Neural cell (in vitro differentiated cells): ENCODE data around the gene TFEB. TPM values are rescaled to one million over a fixed set of nuclear protein-coding genes. Genes with fewer than 3 reads are reported as not detected.

ENCODE experiments used
- H2AFZ ChIP-seq: fragments of 200-600, 300-800 bp; sonication (generic), shearing (Covaris generic); 2 replicates; pipeline ENCODE4 v1.6.0; 2014; ENCODE audit warnings: low read depth, mild to moderate bottlenecking, antibody characterized with exemption, low read length, moderate library complexity
- H3F3A ChIP-seq: fragments of 200-600 bp; shearing (Covaris generic); 2 replicates; pipeline ENCODE4 v1.6.1; 2016; ENCODE audit warnings: mild to moderate bottlenecking, moderate library complexity, mixed read lengths, antibody characterized with exemption, low read length; ENCODE audit not compliant: insufficient read depth, poor library complexity, severe bottlenecking
- H3K27ac ChIP-seq: fragments of 200-600, 300-800 bp; sonication (generic), shearing (Covaris generic); 2 replicates; pipeline ENCODE4 v1.5.1; 2014; ENCODE audit warnings: mild to moderate bottlenecking, low read length, moderate library complexity
- H3K27me3 ChIP-seq: fragments of 300-800, 200-600 bp; sonication (generic), shearing (Covaris generic); 2 replicates; pipeline ENCODE4 v1.6.0; 2014; ENCODE audit warnings: mild to moderate bottlenecking, low read depth, low read length, moderate library complexity; ENCODE audit not compliant: insufficient read depth
- H3K36me3 ChIP-seq: fragments of 300-800, 200-600 bp; sonication (generic), shearing (Covaris generic); 2 replicates; pipeline ENCODE4 v1.5.1; 2014; ENCODE audit warnings: mild to moderate bottlenecking, antibody characterized with exemption, low read length, moderate library complexity; ENCODE audit not compliant: insufficient read depth
- H3K4me2 ChIP-seq: fragments of 300-800, 200-600 bp; sonication (generic), shearing (Covaris generic); 2 replicates; pipeline ENCODE4 v1.6.0; 2014; ENCODE audit warnings: mild to moderate bottlenecking, low read length
- H3K4me3 ChIP-seq: fragments of 300-800, 200-600 bp; sonication (generic), shearing (Covaris generic); 2 replicates; pipeline ENCODE4 v1.5.1; 2014; ENCODE audit warnings: mild to moderate bottlenecking, low read length, moderate library complexity
- H3K79me2 ChIP-seq: fragments of 200-600 bp; shearing (Covaris generic); replicated peaks from 2 replicates; pipeline ENCODE4 v1.6.0; 2014; ENCODE audit warnings: mild to moderate bottlenecking, low read length, moderate library complexity; ENCODE audit not compliant: insufficient read depth
- H3K9ac ChIP-seq: fragments of 300-800, 200-600 bp; sonication (generic), shearing (Covaris generic); 2 replicates; pipeline ENCODE4 v1.6.1; 2016; ENCODE audit warnings: mild to moderate bottlenecking, low read length, mixed read lengths
- H3K9me2 ChIP-seq: fragments of 200-600 bp; shearing (Covaris generic); 2 replicates; pipeline ENCODE4 v1.6.1; 2016; ENCODE audit warnings: mild to moderate bottlenecking, low read length, mixed read lengths; ENCODE audit not compliant: insufficient read depth
- H3K9me3 ChIP-seq: fragments of 200-600, 300-800 bp; sonication (generic), shearing (Covaris generic); 2 replicates; pipeline ENCODE4 v1.6.1; 2016; ENCODE audit warnings: mild to moderate bottlenecking, mixed run types, low read length, moderate library complexity, mixed read lengths
- H4K20me1 ChIP-seq: fragments of 200-600 bp; shearing (Covaris generic); 2 replicates; pipeline ENCODE4 v1.6.1; 2016; ENCODE audit warnings: mild to moderate bottlenecking, mixed run types; ENCODE audit not compliant: insufficient read depth
- EP300 ChIP-seq: fragments of 450-650 bp; conservative IDR thresholded peaks from 2 replicates; pipeline ENCODE4 v1.6.1; 2014; ENCODE audit warnings: antibody characterized with exemption, mild to moderate bottlenecking, moderate library complexity; ENCODE audit not compliant: poor library complexity, severe bottlenecking
- EZH2 ChIP-seq: fragments of 200-600, 300-800 bp; shearing (Covaris generic), sonication (generic); IDR thresholded peaks from 2 replicates; pipeline ENCODE4 v1.6.1; 2014; ENCODE audit warnings: antibody characterized with exemption, low read length, borderline replicate concordance, mild to moderate bottlenecking; ENCODE audit not compliant: insufficient read depth, poor library complexity, severe bottlenecking
- MXI1 ChIP-seq: fragments of 450-650 bp; conservative IDR thresholded peaks from 2 replicates; pipeline ENCODE4 v1.6.1; 2014; ENCODE audit warnings: antibody characterized with exemption, mild to moderate bottlenecking; ENCODE audit not compliant: poor library complexity, severe bottlenecking
- POLR2AphosphoS5 ChIP-seq: IDR thresholded peaks from 2 replicates; pipeline ENCODE4 v1.6.1; 2012
- RAD21 ChIP-seq: fragments of 450-650 bp; conservative IDR thresholded peaks from 2 replicates; pipeline ENCODE4 v1.6.1; 2014; ENCODE audit warnings: antibody characterized with exemption, mild to moderate bottlenecking, moderate library complexity
- SMC3 ChIP-seq: fragments of 450-650 bp; conservative IDR thresholded peaks from 2 replicates; pipeline ENCODE4 v1.6.1; 2014; ENCODE audit warnings: antibody characterized with exemption, mild to moderate bottlenecking, moderate library complexity; ENCODE audit not compliant: poor library complexity
- TAF1 ChIP-seq: IDR thresholded peaks from 2 replicates; pipeline ENCODE4 v1.6.1; 2012; ENCODE audit warnings: low read depth
- polyA plus RNA-seq: library from polyadenylated mRNA; depleted of rRNA; stranded (reverse); fragments of >200 nt; gene quantifications from 2 replicates; pipeline ENCODE4 v1.2.3, GENCODE V29; 2014
- TF ChIP-seq, protein P1 (sequence below): fragments of 450-650 bp; IDR thresholded peaks from 2 replicates; pipeline ENCODE4 v1.5.1; 2014; ENCODE audit warnings: antibody characterized with exemption, mild to moderate bottlenecking, moderate library complexity; ENCODE audit not compliant: poor library complexity, severe bottlenecking
- TF ChIP-seq, protein P2 (sequence below): IDR thresholded peaks from 2 replicates; pipeline ENCODE4 v1.6.1; 2012; ENCODE audit warnings: borderline replicate concordance

TFEB gene
- polyA plus RNA-seq, 1 donor from 2014 or later: 0.24 TPM

DNA sequence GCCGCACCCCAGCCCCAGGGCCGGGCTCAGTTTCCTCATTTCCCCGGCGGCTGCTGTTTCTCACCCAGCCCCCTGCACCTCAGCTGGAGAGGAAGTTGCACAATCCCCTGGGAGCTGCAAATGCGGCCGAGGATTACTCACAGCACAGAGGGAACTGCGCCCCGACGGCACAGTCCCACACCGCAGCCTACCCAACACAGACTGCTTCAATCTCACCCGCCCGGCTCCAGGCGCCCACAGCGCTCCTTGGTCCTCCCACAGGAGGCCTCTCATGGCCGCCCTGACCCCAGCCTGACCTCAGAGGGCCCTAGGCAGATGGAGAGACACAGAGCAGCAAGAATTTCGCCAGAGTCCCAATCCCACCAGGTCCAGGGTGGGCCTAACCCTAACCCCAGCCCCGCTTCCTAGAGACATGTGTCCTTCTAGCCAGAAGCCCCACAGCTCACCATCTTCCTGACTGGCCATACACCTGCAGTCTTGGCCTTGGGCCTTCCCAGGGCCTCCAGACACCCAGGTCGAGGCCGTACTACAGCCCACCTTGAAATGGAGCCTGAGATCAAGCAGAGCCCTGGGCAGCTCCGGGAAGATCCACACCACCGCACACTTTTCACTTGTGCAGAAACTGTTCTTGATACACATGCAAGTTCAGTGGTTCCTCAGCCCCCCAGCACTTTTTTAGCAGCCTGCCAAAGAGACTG, 11.7 kb downstream of the TFEB start:
- no peak overlapping the region for H3K27ac ChIP-seq
- no peak for TF ChIP-seq EP300
- H3K9ac ChIP-seq: no peak overlapping the region
- H3K36me3 ChIP-seq: no peaks in the 10 kb centered on the region
- H3K9me2 ChIP-seq: no peaks in the 10 kb centered on the region
- no peak overlapping the region for H2AFZ ChIP-seq
- H4K20me1 ChIP-seq: no peaks in the 10 kb centered on the region
- H3K79me2 ChIP-seq: no peaks in the 10 kb centered on the region
- no peaks in the 10 kb centered on the region for H3F3A ChIP-seq
- H3K9me3 ChIP-seq: no peaks in the 10 kb centered on the region
- H3K27me3 ChIP-seq: no peaks in the 10 kb centered on the region
- no peak overlapping the region for H3K4me2 ChIP-seq
- no peak overlapping the region for H3K4me3 ChIP-seq

DNA sequence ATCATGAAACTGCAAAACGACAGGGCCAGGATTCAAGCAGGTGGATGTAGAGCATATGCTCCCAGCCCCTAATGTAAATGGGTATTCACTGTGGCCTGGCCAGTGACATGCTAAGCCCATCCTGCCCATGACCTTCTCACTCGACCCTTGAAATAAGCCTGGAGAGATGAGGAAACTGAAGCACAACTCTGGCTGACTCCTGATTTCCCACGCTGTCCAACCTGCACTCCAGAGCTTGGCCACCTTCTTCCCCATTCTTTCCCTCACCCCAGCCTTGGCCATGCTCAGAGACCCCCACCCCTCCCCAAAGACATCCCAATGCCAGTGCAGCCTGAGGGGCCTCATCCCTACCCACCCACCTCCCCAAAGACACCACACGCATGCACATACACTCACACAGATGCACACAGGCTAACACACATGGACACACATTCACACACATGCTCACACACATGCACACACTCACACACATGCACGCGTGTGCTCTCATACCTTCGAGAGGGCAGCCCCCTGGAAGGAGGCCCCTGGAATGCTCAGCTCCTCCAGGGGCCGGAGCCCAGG, 12.4 kb downstream of the TFEB start:
- no peaks in the 10 kb centered on the region for H3K9me2 ChIP-seq
- H3K79me2 ChIP-seq: no peaks in the 10 kb centered on the region
- H3K4me3 ChIP-seq: no peak overlapping the region
- H3K27me3 ChIP-seq: no peaks in the 10 kb centered on the region
- H3K4me2 ChIP-seq: no peak overlapping the region
- no peak overlapping the region for H3K9ac ChIP-seq
- H3F3A ChIP-seq: no peaks in the 10 kb centered on the region
- no peaks in the 10 kb centered on the region for H3K9me3 ChIP-seq
- TF ChIP-seq EP300: no peak
- TF ChIP-seq MXI1: no peak
- no peaks in the 10 kb centered on the region for H3K36me3 ChIP-seq
- H2AFZ ChIP-seq: no peak overlapping the region
- no peak overlapping the region for H3K27ac ChIP-seq
- no peaks in the 10 kb centered on the region for H4K20me1 ChIP-seq

DNA sequence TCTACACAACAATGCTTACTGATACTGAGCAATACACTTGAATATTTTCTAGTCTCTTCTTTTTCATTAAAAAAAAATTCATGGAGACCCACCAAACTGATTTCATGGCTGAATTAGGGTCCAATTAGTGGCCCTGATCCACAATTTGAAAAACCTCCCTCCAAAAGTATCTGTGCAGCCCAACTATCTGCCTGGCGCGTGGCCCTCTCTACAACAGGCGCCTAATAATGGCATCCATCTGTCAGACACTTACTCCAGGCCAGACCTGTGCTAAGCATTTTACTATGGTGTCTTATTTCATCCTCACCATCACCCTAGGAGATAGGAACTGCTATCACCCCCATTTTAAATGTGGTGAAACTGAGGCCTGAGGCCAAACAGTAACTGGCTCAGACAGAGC, 14.0 kb downstream of the TFEB start:
- Histone ChIP-seq H3F3A (no peaks in the 10 kb centered on the region), H3K9ac (no peak overlapping the region), H3K4me2 (no peak overlapping the region), H3K4me3 (no peak overlapping the region), H3K27me3 (no peaks in the 10 kb centered on the region), H3K9me3 (no peaks in the 10 kb centered on the region), H3K9me2 (no peaks in the 10 kb centered on the region), H3K79me2 (no peaks in the 10 kb centered on the region), H3K36me3 (no peaks in the 10 kb centered on the region), H2AFZ (no peak overlapping the region), H4K20me1 (no peaks in the 10 kb centered on the region), H3K27ac (no peak overlapping the region)
- TF ChIP-seq, protein P1, sequence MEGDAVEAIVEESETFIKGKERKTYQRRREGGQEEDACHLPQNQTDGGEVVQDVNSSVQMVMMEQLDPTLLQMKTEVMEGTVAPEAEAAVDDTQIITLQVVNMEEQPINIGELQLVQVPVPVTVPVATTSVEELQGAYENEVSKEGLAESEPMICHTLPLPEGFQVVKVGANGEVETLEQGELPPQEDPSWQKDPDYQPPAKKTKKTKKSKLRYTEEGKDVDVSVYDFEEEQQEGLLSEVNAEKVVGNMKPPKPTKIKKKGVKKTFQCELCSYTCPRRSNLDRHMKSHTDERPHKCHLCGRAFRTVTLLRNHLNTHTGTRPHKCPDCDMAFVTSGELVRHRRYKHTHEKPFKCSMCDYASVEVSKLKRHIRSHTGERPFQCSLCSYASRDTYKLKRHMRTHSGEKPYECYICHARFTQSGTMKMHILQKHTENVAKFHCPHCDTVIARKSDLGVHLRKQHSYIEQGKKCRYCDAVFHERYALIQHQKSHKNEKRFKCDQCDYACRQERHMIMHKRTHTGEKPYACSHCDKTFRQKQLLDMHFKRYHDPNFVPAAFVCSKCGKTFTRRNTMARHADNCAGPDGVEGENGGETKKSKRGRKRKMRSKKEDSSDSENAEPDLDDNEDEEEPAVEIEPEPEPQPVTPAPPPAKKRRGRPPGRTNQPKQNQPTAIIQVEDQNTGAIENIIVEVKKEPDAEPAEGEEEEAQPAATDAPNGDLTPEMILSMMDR: no peak
- TF ChIP-seq, protein P2, sequence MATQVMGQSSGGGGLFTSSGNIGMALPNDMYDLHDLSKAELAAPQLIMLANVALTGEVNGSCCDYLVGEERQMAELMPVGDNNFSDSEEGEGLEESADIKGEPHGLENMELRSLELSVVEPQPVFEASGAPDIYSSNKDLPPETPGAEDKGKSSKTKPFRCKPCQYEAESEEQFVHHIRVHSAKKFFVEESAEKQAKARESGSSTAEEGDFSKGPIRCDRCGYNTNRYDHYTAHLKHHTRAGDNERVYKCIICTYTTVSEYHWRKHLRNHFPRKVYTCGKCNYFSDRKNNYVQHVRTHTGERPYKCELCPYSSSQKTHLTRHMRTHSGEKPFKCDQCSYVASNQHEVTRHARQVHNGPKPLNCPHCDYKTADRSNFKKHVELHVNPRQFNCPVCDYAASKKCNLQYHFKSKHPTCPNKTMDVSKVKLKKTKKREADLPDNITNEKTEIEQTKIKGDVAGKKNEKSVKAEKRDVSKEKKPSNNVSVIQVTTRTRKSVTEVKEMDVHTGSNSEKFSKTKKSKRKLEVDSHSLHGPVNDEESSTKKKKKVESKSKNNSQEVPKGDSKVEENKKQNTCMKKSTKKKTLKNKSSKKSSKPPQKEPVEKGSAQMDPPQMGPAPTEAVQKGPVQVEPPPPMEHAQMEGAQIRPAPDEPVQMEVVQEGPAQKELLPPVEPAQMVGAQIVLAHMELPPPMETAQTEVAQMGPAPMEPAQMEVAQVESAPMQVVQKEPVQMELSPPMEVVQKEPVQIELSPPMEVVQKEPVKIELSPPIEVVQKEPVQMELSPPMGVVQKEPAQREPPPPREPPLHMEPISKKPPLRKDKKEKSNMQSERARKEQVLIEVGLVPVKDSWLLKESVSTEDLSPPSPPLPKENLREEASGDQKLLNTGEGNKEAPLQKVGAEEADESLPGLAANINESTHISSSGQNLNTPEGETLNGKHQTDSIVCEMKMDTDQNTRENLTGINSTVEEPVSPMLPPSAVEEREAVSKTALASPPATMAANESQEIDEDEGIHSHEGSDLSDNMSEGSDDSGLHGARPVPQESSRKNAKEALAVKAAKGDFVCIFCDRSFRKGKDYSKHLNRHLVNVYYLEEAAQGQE: no peak
- TF ChIP-seq TAF1 (no peak), SMC3 (no peak), EZH2 (no peak), RAD21 (no peak), POLR2AphosphoS5 (no peak), EP300 (no peak), MXI1 (no peak)
